Pancreas (tissue), 10 donors: ENCODE measurements around the gene NIN. TPM values are rescaled to one million over a fixed set of nuclear protein-coding genes. Genes with fewer than 3 reads are reported as not detected.

ENCODE experiments used
- ATAC-seq, 4 donors: fragments of 200-7000 bp; cut with Tn5 transposase; one replicate each; pipeline versions ENCODE4 v1.8.0 to v1.9.1; 2020; ENCODE audit warnings: mild to moderate bottlenecking in 4 of 4, moderate library complexity in 4 of 4
- DNase-seq, 6 donors: peaks; one replicate each; pipeline ENCODE4 v3.0.0-alpha.2; 2020
- FAIRE-seq: peaks from 2 replicates; lab custom pipeline; 2012; peaks lifted over from hg19 to GRCh38; lab: Jason Lieb, UNC
- H3K27ac ChIP-seq, 4 donors: fragments of 200-600 bp; sonication (generic); 1 replicate in 3 of 4; 2 replicates in 1 of 4; pipeline versions ENCODE4 v1.5.0 to v1.8.0; 2020
- H3K27me3 ChIP-seq, 4 donors: fragments of 200-600 bp; one replicate each; pipeline ENCODE4 v1.8.0; 2021
- H3K36me3 ChIP-seq, 3 donors: fragments of 200-600 bp; sonication (generic) in 1 of 3; one replicate each; pipeline versions ENCODE4 v1.5.0 to v1.8.0; 2020 to 2021
- H3K4me1 ChIP-seq, 3 donors: fragments of 200-600 bp; one replicate each; pipeline ENCODE4 v1.8.0; 2021
- H3K4me3 ChIP-seq, 4 donors: fragments of 200-600 bp; sonication (generic) in 2 of 4; one replicate each; pipeline versions ENCODE4 v1.5.0 to v1.8.0; 2020 to 2021
- H3K9me3 ChIP-seq, 4 donors: fragments of 200-600 bp; one replicate each; pipeline ENCODE4 v1.8.0; 2021
- CTCF ChIP-seq, 4 donors: fragments of 200-600 bp; sonication (generic) in 3 of 4; IDR thresholded peaks; one replicate each; pipeline versions ENCODE4 v1.5.0 to v1.8.0; 2021; ENCODE audit warnings: antibody characterized with exemption in 4 of 4
- WGBS, 2 donors: extraction: QIAGEN DNeasy Blood & Tissue Kit; methylation state at CpG; one replicate each; pipeline ENCODE4 v1.1.7; 2013; 5-methylcytosine and 5-hydroxymethylcytosine counted together
- intact Hi-C, 3 donors: fragments of 100-400 bp; cut with DNase I; formaldehyde crosslinking; loops; one replicate each; pipeline versions ENCODE4 v1.11.1 to v1.14.2; 2022
- polyA plus RNA-seq, 2 donors: library from polyadenylated mRNA; stranded (reverse); fragments of 200-250 nt; gene quantifications; one replicate each; pipeline ENCODE4 v1.2.3, GENCODE V29; 2013
- total RNA-seq, 6 donors: library from RNA; stranded (reverse); fragmentation: NEBNext Ultra II Directional in 4 of 6; extraction: Animal tissue kit (Norgen Biotek cat#: 25700) in 4 of 6; gene quantifications; one replicate each; pipeline versions ENCODE4 v1.2.1 to v1.2.4, GENCODE V29; 2021 to 2023
- donor health status: healthy with polysubstance abuse.
- donor health status: DM: no; HTN: no; CAD: no; lungs with moderate emphysema.
- donor health status: DM: no; HTN: no; CAD: no.
- donor health status: control.
- donor health status: control.
- donor health status: Bipolar disorder and iron deficiency.
- donor health status: DM: yes; HTN: yes; CAD: no.
- donor health status: DM: no; HTN: no; CAD: no.
- donor health status: DM: no; HTN: no; CAD: no.
- donor health status: DM: yes; HTN: yes; CAD: no.

The NIN gene
- total and polyA plus RNA-seq, 8 donors = 3.1 to 17.9 (median 8.5) TPM

DNA sequence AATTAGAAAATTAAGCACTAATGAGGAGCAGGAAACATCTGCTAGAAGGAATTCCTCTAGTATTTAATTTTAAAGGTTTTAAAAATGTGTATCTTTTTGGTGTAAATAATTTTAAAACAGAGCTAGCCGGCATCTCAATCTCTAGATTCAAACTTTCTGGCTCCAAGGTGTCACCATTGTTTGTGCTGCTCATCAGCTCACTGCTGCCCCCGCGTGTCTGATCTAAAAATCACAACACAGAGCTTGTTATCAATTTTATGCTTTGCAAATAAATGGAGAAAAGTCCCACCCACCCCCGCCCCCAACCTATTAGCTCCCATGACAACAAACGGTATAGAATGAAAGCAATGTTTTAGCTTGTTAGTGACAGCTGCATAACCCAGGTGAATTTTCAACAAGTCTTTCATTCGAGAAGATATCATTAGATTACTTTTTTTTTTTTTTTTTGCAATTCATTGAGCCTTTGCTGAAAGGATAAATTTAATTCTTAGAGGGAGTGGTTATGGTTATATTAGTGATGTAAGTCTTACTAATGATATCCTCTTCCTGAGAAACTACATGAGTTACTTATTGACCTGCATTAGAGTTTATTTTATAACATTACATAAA, 29.6 kb upstream of the NIN start:
- H3K9me3 ChIP-seq = no peaks in the 10 kb centered on the region
- H3K27ac ChIP-seq = no peak overlapping the region
- intact Hi-C loops = no loop called here
- peak; percentile 27 to 64 (median 46) for TF ChIP-seq CTCF (IDR thresholded peaks at IDR 0.05)
- no peaks in the 10 kb centered on the region for H3K27me3 ChIP-seq
- peak; percentile 82 to 94 (median 92) for ATAC-seq
- FAIRE-seq = peak; percentile 34
- 0 to 1% methylated on average over 6 of the region's 6 CpGs for whole genome bisulfite sequencing, 2 donors
- no peaks in the 10 kb centered on the region for H3K4me1 ChIP-seq
- DNase-seq = peak; percentile 61 to 85 (median 78)
- H3K36me3 ChIP-seq = no peaks in the 10 kb centered on the region
- H3K4me3 ChIP-seq = peak overlapping the region; percentile 21 to 50 (median 34)

DNA sequence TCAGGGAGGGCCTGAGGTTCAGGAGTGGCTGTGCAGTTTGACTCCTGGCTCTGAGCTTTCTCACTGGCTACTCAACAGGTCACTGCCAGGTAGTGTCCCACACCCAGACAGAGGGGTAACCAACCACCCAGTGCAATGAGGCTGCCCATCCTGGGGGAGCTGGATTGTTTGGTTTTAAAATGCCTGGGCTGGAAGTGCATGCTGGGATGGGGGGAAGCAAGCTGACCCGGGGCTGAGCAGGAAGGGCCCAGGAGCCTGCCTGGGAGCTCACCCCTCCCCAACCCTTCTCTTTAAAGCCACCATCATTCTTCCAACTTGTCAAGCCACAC, 28.3 kb upstream of the NIN start:
- ATAC-seq = peak in 2 of 4 donors; percentile 5 to 19
- intact Hi-C loops = no loop called here
- WGBS, 2 donors = 24 to 40% methylated on average over 1 of the region's 1 CpG
- DNase-seq = no peak
- no peak for TF ChIP-seq CTCF (IDR thresholded peaks at IDR 0.05)
- H3K27me3 ChIP-seq = no peaks in the 10 kb centered on the region
- no peaks in the 10 kb centered on the region for H3K9me3 ChIP-seq
- H3K4me1 ChIP-seq = no peaks in the 10 kb centered on the region
- peak overlapping the region in 3 of 4 donors; percentile 21 to 50 (median 37) for H3K4me3 ChIP-seq
- no peak for FAIRE-seq
- H3K36me3 ChIP-seq = no peaks in the 10 kb centered on the region
- no peak overlapping the region for H3K27ac ChIP-seq

GRCh38 chr14:50856660-50857059, 25.7 kb upstream of the NIN start:
- intact Hi-C loops = no loop called here
- 72 to 81% methylated on average over 5 of the region's 5 CpGs for WGBS, 2 donors
- Histone ChIP-seq H3K4me1 (no peaks in the 10 kb centered on the region), H3K27ac (no peak overlapping the region), H3K36me3 (no peaks in the 10 kb centered on the region), H3K9me3 (no peaks in the 10 kb centered on the region), H3K27me3 (no peaks in the 10 kb centered on the region), H3K4me3 (no peak overlapping the region)
- DNase-seq (no peak), ATAC-seq (no peak), FAIRE-seq (no peak)
- TF ChIP-seq CTCF (IDR thresholded peaks at IDR 0.05) = no peak

- intact Hi-C loops = no loop called here
- H3K36me3 ChIP-seq = no peaks in the 10 kb centered on the region
- no peak overlapping the region for H3K27ac ChIP-seq
- WGBS, 2 donors = 54 to 74% methylated on average over 1 of the region's 1 CpG
- no peak for TF ChIP-seq CTCF (IDR thresholded peaks at IDR 0.05)
- no peak for ATAC-seq
- no peak for FAIRE-seq
- H3K4me3 ChIP-seq = no peak overlapping the region
- no peaks in the 10 kb centered on the region for H3K27me3 ChIP-seq
- H3K4me1 ChIP-seq = no peaks in the 10 kb centered on the region
- H3K9me3 ChIP-seq = no peaks in the 10 kb centered on the region
- DNase-seq = no peak
These were observed 24.6 kb upstream of the NIN start for GRCh38 chr14:50855558-50855957.

DNA sequence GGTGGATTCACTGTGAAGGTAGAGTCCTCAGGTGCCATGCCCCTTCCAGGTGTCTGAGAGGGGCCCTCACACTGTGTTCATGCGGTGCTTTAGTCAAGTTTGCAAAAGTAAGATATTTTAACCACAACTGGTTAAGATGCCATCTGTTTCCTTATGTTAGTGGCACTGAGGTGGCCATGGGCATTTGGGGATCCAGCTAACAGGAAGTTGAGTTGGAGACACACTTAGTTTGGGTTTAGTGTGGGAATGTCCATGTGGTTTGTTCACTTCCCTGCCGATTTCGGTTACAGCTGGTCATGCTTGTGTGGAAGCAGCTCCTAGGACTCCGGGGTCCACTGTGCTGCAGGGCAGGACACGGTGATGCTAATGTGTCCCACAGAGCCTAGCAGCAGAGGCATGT, 23.6 kb upstream of the NIN start:
- ATAC-seq = no peak
- TF ChIP-seq CTCF (IDR thresholded peaks at IDR 0.05) = no peak
- no peak for FAIRE-seq
- no peaks in the 10 kb centered on the region for H3K9me3 ChIP-seq
- H3K4me3 ChIP-seq = no peak overlapping the region
- 84 to 87% methylated on average over 5 of the region's 5 CpGs for WGBS, 2 donors
- DNase-seq = no peak
- intact Hi-C loops = no loop called here
- H3K27me3 ChIP-seq = no peaks in the 10 kb centered on the region
- no peaks in the 10 kb centered on the region for H3K36me3 ChIP-seq
- H3K27ac ChIP-seq = no peak overlapping the region
- no peaks in the 10 kb centered on the region for H3K4me1 ChIP-seq
